HepG2 (cell line): ENCODE data around the gene SNAI1. TPM values are rescaled to one million over a fixed set of nuclear protein-coding genes. Genes with fewer than 3 reads are reported as not detected.

Source experiments
- CC2D1A ChIP-seq: sonication (generic); formaldehyde crosslinking; IDR thresholded peaks from 2 replicates; pipeline ENCODE4 v1.8.1; 2023; ENCODE audit warnings: mild to moderate bottlenecking, missing genetic modification reagents
- CCAR2 ChIP-seq: fragments of 200-400 bp; formaldehyde crosslinking; optimal IDR thresholded peaks from 2 replicates; pipeline ENCODE3; 2018; ENCODE audit warnings: low read depth, mild to moderate bottlenecking, low read length, moderate library complexity
- ELF1 ChIP-seq: sonication (generic); formaldehyde crosslinking; IDR thresholded peaks from 2 replicates; pipeline ENCODE4 v1.4.0; 2020; ENCODE audit warnings: missing genetic modification reagents
- HMG20B ChIP-seq: conservative IDR thresholded peaks from 2 replicates; pipeline ENCODE4 v1.6.1; 2016; ENCODE audit warnings: missing genetic modification reagents, missing compliant biosample characterization
- NCOA5 ChIP-seq: sonication (generic); formaldehyde crosslinking; IDR thresholded peaks from 2 replicates; pipeline ENCODE4 v1.4.0; 2020; ENCODE audit warnings: missing genetic modification reagents
- NKX3-1 ChIP-seq: sonication (generic); formaldehyde crosslinking; IDR thresholded peaks from 2 replicates; pipeline ENCODE4 v1.5.0; 2020; ENCODE audit warnings: missing genetic modification reagents
- PPARG ChIP-seq: conservative IDR thresholded peaks from 2 replicates; pipeline ENCODE4 v1.6.1; 2016; ENCODE audit warnings: missing biosample characterization, missing genetic modification reagents
- XBP1 ChIP-seq: sonication (generic); formaldehyde crosslinking; IDR thresholded peaks from 2 replicates; pipeline ENCODE4 v1.5.0; 2020; ENCODE audit warnings: missing genetic modification reagents
- ZFP36L1 ChIP-seq: sonication (generic); formaldehyde crosslinking; IDR thresholded peaks from 2 replicates; pipeline ENCODE4 v1.8.0; 2022; ENCODE audit warnings: mild to moderate bottlenecking, missing genetic modification reagents, moderate library complexity
- ZFP36L2 ChIP-seq: sonication (generic); formaldehyde crosslinking; IDR thresholded peaks from 2 replicates; pipeline ENCODE4 v1.4.0; 2020; ENCODE audit warnings: missing genetic modification reagents
- ZNF10 ChIP-seq: sonication (generic); formaldehyde crosslinking; IDR thresholded peaks from 2 replicates; pipeline ENCODE4 v1.4.0; 2020; ENCODE audit warnings: mild to moderate bottlenecking, low read depth, missing genetic modification reagents, borderline replicate concordance
- ZNF136 ChIP-seq: sonication (generic); formaldehyde crosslinking; IDR thresholded peaks from 2 replicates; pipeline ENCODE4 v1.8.1; 2022; ENCODE audit warnings: low read depth, mild to moderate bottlenecking, moderate library complexity, missing genetic modification reagents
- ZNF460 ChIP-seq: sonication (generic); formaldehyde crosslinking; IDR thresholded peaks from 2 replicates; pipeline ENCODE4 v1.5.1; 2020; ENCODE audit warnings: missing genetic modification reagents, mild to moderate bottlenecking, borderline replicate concordance
- ZNF547 ChIP-seq: sonication (generic); formaldehyde crosslinking; IDR thresholded peaks from 2 replicates; pipeline ENCODE4 v1.5.1; 2020; ENCODE audit warnings: mild to moderate bottlenecking, missing genetic modification reagents
- ZNF850 ChIP-seq: sonication (generic); formaldehyde crosslinking; conservative IDR thresholded peaks from 2 replicates; pipeline ENCODE4 v1.9.0; 2021; ENCODE audit warnings: mild to moderate bottlenecking, missing genetic modification reagents
- polyA plus RNA-seq, 8 experiments: library from polyadenylated mRNA; depleted of rRNA in 3 of 8; stranded (reverse) in 7 of 8; unstranded in 1 of 8; fragments of >200 nt; fragmentation: Illumina TruSeq in 4 of 8; extraction: Trizol in 4 of 8; gene quantifications; 2 replicates each; pipeline versions ENCODE4 v1.2.1 to v1.2.3, GENCODE V29; 2011 to 2016; ENCODE audit warnings: low read depth in 4 of 8, missing spikeins in 1 of 8, mixed read lengths in 1 of 8; ENCODE audit not compliant: insufficient read depth in 1 of 8
- total RNA-seq, 5 experiments: library from RNA; depleted of rRNA; stranded (reverse); fragments of >200 nt; fragmentation: Illumina TruSeq; extraction: Trizol; gene quantifications; 2 replicates each; pipeline ENCODE4 v1.2.3, GENCODE V29; 2016; ENCODE audit warnings: low read depth in 1 of 5
- TF ChIP-seq, protein P1 (sequence below): sonication (generic); formaldehyde crosslinking; IDR thresholded peaks from 2 replicates; pipeline ENCODE4 v1.4.0; 2020; ENCODE audit warnings: missing genetic modification reagents
- TF ChIP-seq, protein P2 (sequence below): sonication (generic); formaldehyde crosslinking; IDR thresholded peaks from 2 replicates; pipeline ENCODE4 v1.4.0; 2020; ENCODE audit warnings: missing genetic modification reagents
- TF ChIP-seq, protein P3 (sequence below): sonication (generic); formaldehyde crosslinking; conservative IDR thresholded peaks from 2 replicates; pipeline ENCODE4 v1.4.0; 2020; ENCODE audit warnings: mild to moderate bottlenecking, missing genetic modification reagents, moderate library complexity

Gene SNAI1
- total and polyA plus RNA-seq, 2 of the 13 experiments (the other 11 are each of a cell fraction or from before 2014, with no cell fraction given): 1.3 to 1.4 TPM

DNA sequence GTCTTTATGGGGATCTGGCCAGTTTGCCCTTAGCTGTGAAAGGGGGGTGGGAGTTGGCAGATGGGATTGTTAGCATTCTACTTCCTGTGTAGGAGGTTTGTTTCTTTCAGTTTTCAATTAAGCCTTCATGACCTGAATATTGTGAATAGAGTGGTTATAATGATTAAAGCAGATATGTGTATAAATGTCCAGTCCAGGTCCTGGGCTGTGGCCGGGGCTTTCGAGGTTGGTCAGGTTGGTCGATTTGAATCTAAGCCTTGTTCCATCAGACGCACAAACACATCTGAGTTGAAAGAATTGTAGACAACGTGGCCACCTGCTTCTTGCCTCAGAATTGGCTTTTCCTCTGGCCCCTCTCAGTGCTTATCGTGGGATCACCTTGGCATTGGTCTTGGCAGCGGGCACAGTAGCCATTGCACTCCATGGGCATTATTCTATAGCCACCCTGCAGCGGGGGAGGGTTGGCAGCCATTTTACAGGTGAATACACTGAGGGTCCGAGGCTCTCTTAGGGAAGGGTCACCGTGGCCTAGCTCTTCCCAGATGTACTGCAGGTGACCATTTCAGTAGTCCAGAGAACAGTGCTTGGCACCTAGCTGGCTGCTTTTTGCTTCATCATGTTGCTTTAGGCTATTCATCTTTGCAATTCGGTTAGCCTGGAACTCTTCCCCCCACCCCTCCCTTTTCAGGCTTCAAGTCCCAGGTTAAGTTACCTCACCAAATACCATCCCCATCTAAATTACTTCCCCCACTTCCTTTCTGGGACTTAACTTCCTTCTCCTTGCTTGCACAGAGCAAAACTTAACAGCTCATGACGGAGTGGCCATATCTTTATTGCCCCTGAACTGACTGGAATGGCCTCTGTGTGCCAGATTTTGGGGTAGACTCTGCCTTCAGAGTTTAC, 45.5 kb upstream of the SNAI1 start (continued):
- TF ChIP-seq, protein P1, sequence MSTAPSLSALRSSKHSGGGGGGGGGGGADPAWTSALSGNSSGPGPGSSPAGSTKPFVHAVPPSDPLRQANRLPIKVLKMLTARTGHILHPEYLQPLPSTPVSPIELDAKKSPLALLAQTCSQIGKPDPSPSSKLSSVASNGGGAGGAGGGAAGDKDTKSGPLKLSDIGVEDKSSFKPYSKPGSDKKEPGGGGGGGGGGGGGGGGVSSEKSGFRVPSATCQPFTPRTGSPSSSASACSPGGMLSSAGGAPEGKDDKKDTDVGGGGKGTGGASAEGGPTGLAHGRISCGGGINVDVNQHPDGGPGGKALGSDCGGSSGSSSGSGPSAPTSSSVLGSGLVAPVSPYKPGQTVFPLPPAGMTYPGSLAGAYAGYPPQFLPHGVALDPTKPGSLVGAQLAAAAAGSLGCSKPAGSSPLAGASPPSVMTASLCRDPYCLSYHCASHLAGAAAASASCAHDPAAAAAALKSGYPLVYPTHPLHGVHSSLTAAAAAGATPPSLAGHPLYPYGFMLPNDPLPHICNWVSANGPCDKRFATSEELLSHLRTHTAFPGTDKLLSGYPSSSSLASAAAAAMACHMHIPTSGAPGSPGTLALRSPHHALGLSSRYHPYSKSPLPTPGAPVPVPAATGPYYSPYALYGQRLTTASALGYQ (CRISPR knock-in tag): no peak
- TF ChIP-seq CC2D1A (no peak), ZFP36L1 (CRISPR knock-in tag) (0 out of 2 replicates have a peak, but pooled peaks have one; percentile 11), ZNF850 (no peak), ZNF460 (CRISPR knock-in tag) (no peak), ZNF547 (CRISPR knock-in tag) (peak; percentile 14; the same call in 1 of the 2 replicates), HMG20B (CRISPR knock-in tag) (no peak), CCAR2 (no peak), PPARG (CRISPR knock-in tag) (no peak), ZFP36L2 (CRISPR knock-in tag) (no peak), NCOA5 (CRISPR knock-in tag) (0 out of 2 replicates have a peak, but pooled peaks have one; percentile 32), ZNF136 (CRISPR knock-in tag) (no peak), NKX3-1 (CRISPR knock-in tag) (peak; percentile 60; the same call in 1 of the 2 replicates), ZNF10 (no peak), XBP1 (CRISPR knock-in tag) (no peak), ELF1 (no peak)
- TF ChIP-seq, protein P2, sequence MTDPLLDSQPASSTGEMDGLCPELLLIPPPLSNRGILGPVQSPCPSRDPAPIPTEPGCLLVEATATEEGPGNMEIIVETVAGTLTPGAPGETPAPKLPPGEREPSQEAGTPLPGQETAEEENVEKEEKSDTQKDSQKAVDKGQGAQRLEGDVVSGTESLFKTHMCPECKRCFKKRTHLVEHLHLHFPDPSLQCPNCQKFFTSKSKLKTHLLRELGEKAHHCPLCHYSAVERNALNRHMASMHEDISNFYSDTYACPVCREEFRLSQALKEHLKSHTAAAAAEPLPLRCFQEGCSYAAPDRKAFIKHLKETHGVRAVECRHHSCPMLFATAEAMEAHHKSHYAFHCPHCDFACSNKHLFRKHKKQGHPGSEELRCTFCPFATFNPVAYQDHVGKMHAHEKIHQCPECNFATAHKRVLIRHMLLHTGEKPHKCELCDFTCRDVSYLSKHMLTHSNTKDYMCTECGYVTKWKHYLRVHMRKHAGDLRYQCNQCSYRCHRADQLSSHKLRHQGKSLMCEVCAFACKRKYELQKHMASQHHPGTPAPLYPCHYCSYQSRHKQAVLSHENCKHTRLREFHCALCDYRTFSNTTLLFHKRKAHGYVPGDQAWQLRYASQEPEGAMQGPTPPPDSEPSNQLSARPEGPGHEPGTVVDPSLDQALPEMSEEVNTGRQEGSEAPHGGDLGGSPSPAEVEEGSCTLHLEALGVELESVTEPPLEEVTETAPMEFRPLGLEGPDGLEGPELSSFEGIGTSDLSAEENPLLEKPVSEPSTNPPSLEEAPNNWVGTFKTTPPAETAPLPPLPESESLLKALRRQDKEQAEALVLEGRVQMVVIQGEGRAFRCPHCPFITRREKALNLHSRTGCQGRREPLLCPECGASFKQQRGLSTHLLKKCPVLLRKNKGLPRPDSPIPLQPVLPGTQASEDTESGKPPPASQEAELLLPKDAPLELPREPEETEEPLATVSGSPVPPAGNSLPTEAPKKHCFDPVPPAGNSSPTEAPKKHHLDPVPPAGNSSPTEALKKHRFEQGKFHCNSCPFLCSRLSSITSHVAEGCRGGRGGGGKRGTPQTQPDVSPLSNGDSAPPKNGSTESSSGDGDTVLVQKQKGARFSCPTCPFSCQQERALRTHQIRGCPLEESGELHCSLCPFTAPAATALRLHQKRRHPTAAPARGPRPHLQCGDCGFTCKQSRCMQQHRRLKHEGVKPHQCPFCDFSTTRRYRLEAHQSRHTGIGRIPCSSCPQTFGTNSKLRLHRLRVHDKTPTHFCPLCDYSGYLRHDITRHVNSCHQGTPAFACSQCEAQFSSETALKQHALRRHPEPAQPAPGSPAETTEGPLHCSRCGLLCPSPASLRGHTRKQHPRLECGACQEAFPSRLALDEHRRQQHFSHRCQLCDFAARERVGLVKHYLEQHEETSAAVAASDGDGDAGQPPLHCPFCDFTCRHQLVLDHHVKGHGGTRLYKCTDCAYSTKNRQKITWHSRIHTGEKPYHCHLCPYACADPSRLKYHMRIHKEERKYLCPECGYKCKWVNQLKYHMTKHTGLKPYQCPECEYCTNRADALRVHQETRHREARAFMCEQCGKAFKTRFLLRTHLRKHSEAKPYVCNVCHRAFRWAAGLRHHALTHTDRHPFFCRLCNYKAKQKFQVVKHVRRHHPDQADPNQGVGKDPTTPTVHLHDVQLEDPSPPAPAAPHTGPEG (CRISPR knock-in tag): 0 out of 2 replicates have a peak, but pooled peaks have one; percentile 58
- TF ChIP-seq, protein P3, sequence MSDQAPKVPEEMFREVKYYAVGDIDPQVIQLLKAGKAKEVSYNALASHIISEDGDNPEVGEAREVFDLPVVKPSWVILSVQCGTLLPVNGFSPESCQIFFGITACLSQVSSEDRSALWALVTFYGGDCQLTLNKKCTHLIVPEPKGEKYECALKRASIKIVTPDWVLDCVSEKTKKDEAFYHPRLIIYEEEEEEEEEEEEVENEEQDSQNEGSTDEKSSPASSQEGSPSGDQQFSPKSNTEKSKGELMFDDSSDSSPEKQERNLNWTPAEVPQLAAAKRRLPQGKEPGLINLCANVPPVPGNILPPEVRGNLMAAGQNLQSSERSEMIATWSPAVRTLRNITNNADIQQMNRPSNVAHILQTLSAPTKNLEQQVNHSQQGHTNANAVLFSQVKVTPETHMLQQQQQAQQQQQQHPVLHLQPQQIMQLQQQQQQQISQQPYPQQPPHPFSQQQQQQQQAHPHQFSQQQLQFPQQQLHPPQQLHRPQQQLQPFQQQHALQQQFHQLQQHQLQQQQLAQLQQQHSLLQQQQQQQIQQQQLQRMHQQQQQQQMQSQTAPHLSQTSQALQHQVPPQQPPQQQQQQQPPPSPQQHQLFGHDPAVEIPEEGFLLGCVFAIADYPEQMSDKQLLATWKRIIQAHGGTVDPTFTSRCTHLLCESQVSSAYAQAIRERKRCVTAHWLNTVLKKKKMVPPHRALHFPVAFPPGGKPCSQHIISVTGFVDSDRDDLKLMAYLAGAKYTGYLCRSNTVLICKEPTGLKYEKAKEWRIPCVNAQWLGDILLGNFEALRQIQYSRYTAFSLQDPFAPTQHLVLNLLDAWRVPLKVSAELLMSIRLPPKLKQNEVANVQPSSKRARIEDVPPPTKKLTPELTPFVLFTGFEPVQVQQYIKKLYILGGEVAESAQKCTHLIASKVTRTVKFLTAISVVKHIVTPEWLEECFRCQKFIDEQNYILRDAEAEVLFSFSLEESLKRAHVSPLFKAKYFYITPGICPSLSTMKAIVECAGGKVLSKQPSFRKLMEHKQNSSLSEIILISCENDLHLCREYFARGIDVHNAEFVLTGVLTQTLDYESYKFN (CRISPR knock-in tag): 0 out of 2 replicates have a peak, but pooled peaks have one; percentile 8
